AG10803 (cell line): Measurements from ENCODE around the gene ACTL8.

ENCODE experiments used
- DNase-seq: peaks from one replicate; pipeline ENCODE4 v3.0.0; 2010; ENCODE audit warnings: low read depth
- H3K4me3 ChIP-seq: 2 replicates; pipeline ENCODE4 v1.5.1; 2011; ENCODE audit warnings: mild to moderate bottlenecking, low read length, control low read depth
- CTCF ChIP-seq: conservative IDR thresholded peaks from 2 replicates; pipeline ENCODE4 v1.5.1; 2011; ENCODE audit warnings: mild to moderate bottlenecking, low read length, control low read depth, inconsistent platforms

Gene ACTL8

GRCh38 chr1:17816511-17816910 lies 61.4 kb downstream of the ACTL8 start:
- no peak overlapping the region for H3K4me3 ChIP-seq
- TF ChIP-seq CTCF, result no peak
- DNase-seq, result no peak

- no peak overlapping the region for H3K4me3 ChIP-seq
- TF ChIP-seq CTCF, result no peak
- no peak for DNase-seq
These were observed 64.1 kb downstream of the ACTL8 start for GRCh38 chr1:17819129-17819802.

- TF ChIP-seq CTCF, result no peak
- DNase-seq, result no peak
These were observed 65.1 kb downstream of the ACTL8 start for GRCh38 chr1:17820198-17820597.

GRCh38 chr1:17822741-17823426 lies 67.8 kb downstream of the ACTL8 start:
- H3K4me3 ChIP-seq, result no peak overlapping the region
- TF ChIP-seq CTCF, result no peak
- no peak for DNase-seq

More at GRCh38 chr1:17820198-17820597, 65.1 kb downstream of the ACTL8 start:
- H3K4me3 ChIP-seq, result no peak overlapping the region

- DNase-seq, result no peak
- no peak for TF ChIP-seq CTCF
- H3K4me3 ChIP-seq, result no peak overlapping the region
These were observed 70.4 kb downstream of the ACTL8 start for GRCh38 chr1:17825273-17826164.

- no peak overlapping the region for H3K4me3 ChIP-seq
- peak; percentile 35 for DNase-seq
These were observed 71.0 kb downstream of the ACTL8 start for GRCh38 chr1:17826165-17826488.

More at GRCh38 chr1:17826165-17826488, 71.0 kb downstream of the ACTL8 start:
- peak; percentile 76 for TF ChIP-seq CTCF
